OCI-M1 (cell line): Measurements from ENCODE around the gene IDI1.

Experiments used
- DNase-seq: peaks from one replicate; lab custom pipeline; 2025; lab: John Stamatoyannopoulos, UW

IDI1 gene

GRCh38 chr10:994836-995558 lies 53.9 kb downstream of the IDI1 start:
- DNase-seq, result no peak

GRCh38 chr10:992871-993270 lies 56.0 kb downstream of the IDI1 start:
- DNase-seq, result no peak

GRCh38 chr10:992467-992866 lies 56.5 kb downstream of the IDI1 start:
- no peak for DNase-seq

- no peak for DNase-seq
These were observed 58.1 kb downstream of the IDI1 start for GRCh38 chr10:990808-991207.
